Gastroesophageal sphincter (tissue), 3 donors: ENCODE results near the gene THRB.

ENCODE experiments used
- CTCF ChIP-seq, 4 experiments: fragments of 200-600 bp in 2 of 4; fragments of 450-650 bp in 2 of 4; sonication (generic) in 1 of 4; IDR thresholded peaks; one replicate each; pipeline ENCODE4 v1.5.1; 2017 to 2019; ENCODE audit warnings: antibody characterized with exemption in 4 of 4, mild to moderate bottlenecking in 2 of 4, moderate library complexity in 2 of 4
- EP300 ChIP-seq: sonication (generic); formaldehyde crosslinking; IDR thresholded peaks from one replicate; pipeline ENCODE4 v1.6.1; 2017; ENCODE audit warnings: antibody characterized with exemption, mild to moderate bottlenecking
- POLR2A ChIP-seq, 2 donors: fragments of 450-650 bp; IDR thresholded peaks; one replicate each; pipeline ENCODE4 v1.6.1; 2017; ENCODE audit warnings: antibody characterized with exemption in 2 of 2, mild to moderate bottlenecking in 2 of 2, moderate library complexity in 1 of 2

GRCh38 chr3:24339266-24339825 is 155.3 kb downstream of the THRB start:
- TF ChIP-seq EP300 (no peak), CTCF (IDR thresholded peaks at IDR 0.05) (no peak), POLR2A (IDR thresholded peaks at IDR 0.05) (no peak)
